Measurements from ENCODE around the gene CTNNA3. TPM values are rescaled to one million over a fixed set of nuclear protein-coding genes. Genes with fewer than 3 reads are reported as not detected.

Gene CTNNA3
- total and polyA plus RNA-seq, 4 donors = 0.16 to 2.4 (median 1.4) TPM

- no peaks in the 10 kb centered on the region for H3K36me3 ChIP-seq (ENCODE audit: control insufficient read depth in 4 of 4, insufficient read depth in 3 of 4, low read depth in 1 of 4, low read length in 3 of 4)
- peaks cover 0 to 20% (median 15%) of the 10 kb centered on the region in 4 donors for H3K4me1 ChIP-seq (ENCODE audit: control insufficient read depth in 4 of 4, insufficient read depth in 4 of 4, low read length in 3 of 4)
- H3K27ac ChIP-seq (ENCODE audit: low read depth in 1 of 2, low read length in 2 of 2) = no peak within 1 kb of the TSS
- H3K9ac ChIP-seq (ENCODE audit: low read depth in 1 of 2, low read length in 2 of 2) = no peak within 1 kb of the TSS
- 7% methylated on average over 16 of the region's 16 CpGs for WGBS
- peak within 1 kb of the TSS in 2 of 3 donors; percentile 5 to 46 for H3K4me3 ChIP-seq (ENCODE audit: low read depth in 1 of 3, low read length in 3 of 3)
- peaks cover 0 to 5% (median under 1%) of the 10 kb centered on the region in 4 donors for H3K27me3 ChIP-seq (ENCODE audit: control insufficient read depth in 4 of 4, insufficient read depth in 4 of 4, low read length in 3 of 4)
- H3K9me3 ChIP-seq (ENCODE audit: control insufficient read depth in 4 of 4, low read length in 3 of 4) = no peaks in the 10 kb centered on the region
- TF ChIP-seq CTCF (IDR thresholded peaks at IDR 0.05; ENCODE audit: low read depth, low read length, missing input control) = peak; percentile 76
- peak; percentile 76 to 84 for TF ChIP-seq RAD21 (IDR thresholded peaks at IDR 0.05)
- TF ChIP-seq HNF4G (IDR thresholded peaks at IDR 0.05) = peak; percentile 17
- peak in 1 of 2 donors; percentile 39 for TF ChIP-seq RXRA (IDR thresholded peaks at IDR 0.05)
- TF ChIP-seq YY1 (IDR thresholded peaks at IDR 0.05) = peak; percentile 35
- no peak for TF ChIP-seq TAF1 (conservative IDR thresholded peaks at IDR 0.05)
- no peak for TF ChIP-seq NR2F2 (IDR thresholded peaks at IDR 0.05)
- no peak for TF ChIP-seq EGR1 (IDR thresholded peaks at IDR 0.05; ENCODE audit: low read depth in 2 of 2)
- no peak for TF ChIP-seq MAX (IDR thresholded peaks at IDR 0.05)
- TF ChIP-seq HNF4A (conservative IDR thresholded peaks at IDR 0.05) = peak; percentile 5 to 44
- no peak for TF ChIP-seq ZBTB33 (IDR thresholded peaks at IDR 0.05)
- DNase-seq (ENCODE audit: low spot score) = no peak
Measured at GRCh38 chr10:66925896-66926715, 769.9 kb downstream of the CTNNA3 start, which contains the start of gene LRRTM3. TSS of gene LRRTM3 (plus strand) at chr10:66926036.

- WGBS = 31% methylated on average over 7 of the region's 7 CpGs
- H3K4me3 ChIP-seq (ENCODE audit: low read depth in 1 of 3, low read length in 3 of 3) = no peak overlapping the region
- peaks cover 0 to 4% (median under 1%) of the 10 kb centered on the region in 4 donors for H3K27me3 ChIP-seq (ENCODE audit: control insufficient read depth in 4 of 4, insufficient read depth in 4 of 4, low read length in 3 of 4)
- no peak overlapping the region for H3K27ac ChIP-seq (ENCODE audit: low read depth in 1 of 2, low read length in 2 of 2)
- H3K9me3 ChIP-seq (ENCODE audit: control insufficient read depth in 4 of 4, low read length in 3 of 4) = no peaks in the 10 kb centered on the region
- peaks cover 0 to 20% (median 15%) of the 10 kb centered on the region in 4 donors for H3K4me1 ChIP-seq (ENCODE audit: control insufficient read depth in 4 of 4, insufficient read depth in 4 of 4, low read length in 3 of 4)
- no peaks in the 10 kb centered on the region for H3K36me3 ChIP-seq (ENCODE audit: control insufficient read depth in 4 of 4, insufficient read depth in 3 of 4, low read depth in 1 of 4, low read length in 3 of 4)
- DNase-seq (ENCODE audit: low spot score) = no peak
- H3K9ac ChIP-seq (ENCODE audit: low read depth in 1 of 2, low read length in 2 of 2) = no peak overlapping the region
- TF ChIP-seq REST (IDR thresholded peaks at IDR 0.05) = no peak
- no peak for TF ChIP-seq SP1 (IDR thresholded peaks at IDR 0.05)
- TF ChIP-seq HNF4A (conservative IDR thresholded peaks at IDR 0.05) = no peak
- TF ChIP-seq ZBTB33 (IDR thresholded peaks at IDR 0.05) = no peak
- TF ChIP-seq YY1 (IDR thresholded peaks at IDR 0.05) = no peak
- no peak for TF ChIP-seq GABPA (IDR thresholded peaks at IDR 0.05 in 1 of 2, conservative IDR thresholded peaks at IDR 0.05 in 1 of 2)
- no peak for TF ChIP-seq JUND (IDR thresholded peaks at IDR 0.05)
- no peak for TF ChIP-seq RXRA (IDR thresholded peaks at IDR 0.05)
- TF ChIP-seq CTCF (IDR thresholded peaks at IDR 0.05; ENCODE audit: low read depth, low read length, missing input control) = no peak
- no peak for TF ChIP-seq RAD21 (IDR thresholded peaks at IDR 0.05)
- TF ChIP-seq FOXA2 (IDR thresholded peaks at IDR 0.05) = no peak
- TF ChIP-seq FOXA1 (IDR thresholded peaks at IDR 0.05) = no peak
- TF ChIP-seq EGR1 (IDR thresholded peaks at IDR 0.05; ENCODE audit: low read depth in 2 of 2) = no peak
- TF ChIP-seq ATF3 (IDR thresholded peaks at IDR 0.05) = no peak
- no peak for TF ChIP-seq TAF1 (conservative IDR thresholded peaks at IDR 0.05)
- no peak for TF ChIP-seq NR2F2 (IDR thresholded peaks at IDR 0.05)
Measured at GRCh38 chr10:66925373-66925772, 770.6 kb downstream of the CTNNA3 start.
